Endodermal cell (in vitro differentiated cells): Measurements from ENCODE around the gene CORO2B. TPM values are rescaled to one million over a fixed set of nuclear protein-coding genes. Genes with fewer than 3 reads are reported as not detected.

Experiments
- DNase-seq: peaks from one replicate; pipeline ENCODE4 v3.0.0-alpha.2; 2017
- H3K27ac ChIP-seq: 2 replicates; pipeline ENCODE4 v1.5.1; 2013; ENCODE audit warnings: mild to moderate bottlenecking, low read depth, low read length, moderate library complexity
- H3K27me3 ChIP-seq: 2 replicates; pipeline ENCODE4 v1.6.1; 2013; ENCODE audit warnings: mild to moderate bottlenecking, low read length, moderate library complexity; ENCODE audit not compliant: insufficient read depth, control insufficient read depth, poor library complexity, severe bottlenecking
- H3K36me3 ChIP-seq: 2 replicates; pipeline ENCODE4 v1.7.0; 2013; ENCODE audit warnings: mild to moderate bottlenecking, low read length, moderate library complexity; ENCODE audit not compliant: control insufficient read depth, insufficient read depth
- H3K4me1 ChIP-seq: one replicate; pipeline ENCODE4 v1.7.0; 2013; ENCODE audit warnings: low read length; ENCODE audit not compliant: control insufficient read depth, insufficient read depth
- H3K4me3 ChIP-seq: 2 replicates; pipeline ENCODE4 v1.5.1; 2013; ENCODE audit warnings: mild to moderate bottlenecking, low read length, moderate library complexity
- H3K9ac ChIP-seq: 2 replicates; pipeline ENCODE4 v1.6.1; 2013; ENCODE audit warnings: mild to moderate bottlenecking, low read length, moderate library complexity; ENCODE audit not compliant: poor library complexity, severe bottlenecking; ENCODE audit errors: extremely low read depth
- H3K9me3 ChIP-seq: 2 replicates; pipeline ENCODE4 v1.6.1; 2013; ENCODE audit warnings: mild to moderate bottlenecking, low read length, moderate library complexity; ENCODE audit not compliant: control insufficient read depth
- H3K27ac Mint-ChIP-seq: 2 replicates; pipeline ENCODE4 v1.8.0; 2020; ENCODE audit warnings: mixed read lengths
- H3K27me3 Mint-ChIP-seq: 2 replicates; pipeline ENCODE4 v1.8.0; 2021; ENCODE audit warnings: mild to moderate bottlenecking, mixed read lengths; ENCODE audit not compliant: insufficient read depth
- H3K36me3 Mint-ChIP-seq: 2 replicates; pipeline ENCODE4 v1.8.0; 2020; ENCODE audit warnings: low read depth, mixed read lengths
- H3K4me1 Mint-ChIP-seq: 2 replicates; pipeline ENCODE4 v1.8.0; 2020; ENCODE audit warnings: mixed read lengths
- H3K4me3 Mint-ChIP-seq: 2 replicates; pipeline ENCODE4 v1.8.0; 2020; ENCODE audit warnings: mild to moderate bottlenecking, moderate library complexity, mixed read lengths
- H3K9me3 Mint-ChIP-seq: 2 replicates; pipeline ENCODE4 v1.8.0; 2020; ENCODE audit warnings: mild to moderate bottlenecking, mixed read lengths
- WGBS, 2 experiments: methylation state at CpG; one replicate each; pipeline versions ENCODE4 v1.1.5 to v1.1.7; 2013; ENCODE audit warnings: missing lambda C conversion rate in 2 of 2, mixed read lengths in 1 of 2; ENCODE audit not compliant: insufficient coverage in 1 of 2, insufficient read length in 1 of 2; 5-methylcytosine and 5-hydroxymethylcytosine counted together
- total RNA-seq, 2 donors: library from RNA; stranded (reverse); fragmentation: NEBNext Ultra II Directional in 1 of 2; extraction: Animal tissue kit (Norgen Biotek cat#: 25700) in 1 of 2; gene quantifications; 2 replicates in 1 of 2; 3 replicates in 1 of 2; pipeline ENCODE4 v1.2.1, GENCODE V29; 2021
- TF ChIP-seq, protein P1 (sequence below): fragments of 200-600 bp; sonication (generic); conservative IDR thresholded peaks from 2 replicates; pipeline ENCODE4 v1.5.0; 2021; ENCODE audit warnings: antibody characterized with exemption, mild to moderate bottlenecking

CORO2B gene
- total RNA-seq, 2 donors from 2014 or later = 1.1 to 1.2 TPM

DNA sequence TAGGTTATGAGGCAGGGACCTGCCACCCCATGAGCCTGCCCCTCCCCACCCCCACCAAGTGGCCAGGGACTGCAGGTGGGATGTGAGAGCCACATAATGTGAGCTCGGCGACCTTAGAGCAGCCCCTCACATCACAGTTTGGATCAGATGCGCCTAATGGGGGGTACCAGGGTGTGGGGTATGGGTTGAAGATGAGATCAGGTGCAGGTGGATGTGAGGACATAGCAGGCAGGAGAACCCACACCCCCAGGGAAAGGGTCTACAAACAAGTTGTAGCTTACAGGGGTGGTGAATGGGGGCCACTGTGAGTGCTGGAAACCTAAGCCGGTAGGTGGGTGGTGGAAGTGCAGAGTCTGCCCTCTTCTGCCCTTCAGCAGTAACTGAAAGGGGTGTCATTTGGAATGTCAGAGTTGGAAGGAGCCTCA, 94.0 kb downstream of the CORO2B start:
- Histone ChIP-seq H3K27me3 (no peaks in the 10 kb centered on the region), H3K4me3 (no peak overlapping the region), H3K9me3 (no peaks in the 10 kb centered on the region), H3K36me3 (no peaks in the 10 kb centered on the region), H3K27ac (no peak overlapping the region), H3K4me1 (no peaks in the 10 kb centered on the region), H3K9ac (no peak overlapping the region)
- Mint-ChIP-seq H3K9me3 (peaks cover 7% of the 10 kb centered on the region), H3K27me3 (peaks cover 9% of the 10 kb centered on the region), H3K4me3 (no peak overlapping the region), H3K27ac (no peak overlapping the region), H3K36me3 (no peaks in the 10 kb centered on the region), H3K4me1 (no peaks in the 10 kb centered on the region)
- TF ChIP-seq, protein P1, sequence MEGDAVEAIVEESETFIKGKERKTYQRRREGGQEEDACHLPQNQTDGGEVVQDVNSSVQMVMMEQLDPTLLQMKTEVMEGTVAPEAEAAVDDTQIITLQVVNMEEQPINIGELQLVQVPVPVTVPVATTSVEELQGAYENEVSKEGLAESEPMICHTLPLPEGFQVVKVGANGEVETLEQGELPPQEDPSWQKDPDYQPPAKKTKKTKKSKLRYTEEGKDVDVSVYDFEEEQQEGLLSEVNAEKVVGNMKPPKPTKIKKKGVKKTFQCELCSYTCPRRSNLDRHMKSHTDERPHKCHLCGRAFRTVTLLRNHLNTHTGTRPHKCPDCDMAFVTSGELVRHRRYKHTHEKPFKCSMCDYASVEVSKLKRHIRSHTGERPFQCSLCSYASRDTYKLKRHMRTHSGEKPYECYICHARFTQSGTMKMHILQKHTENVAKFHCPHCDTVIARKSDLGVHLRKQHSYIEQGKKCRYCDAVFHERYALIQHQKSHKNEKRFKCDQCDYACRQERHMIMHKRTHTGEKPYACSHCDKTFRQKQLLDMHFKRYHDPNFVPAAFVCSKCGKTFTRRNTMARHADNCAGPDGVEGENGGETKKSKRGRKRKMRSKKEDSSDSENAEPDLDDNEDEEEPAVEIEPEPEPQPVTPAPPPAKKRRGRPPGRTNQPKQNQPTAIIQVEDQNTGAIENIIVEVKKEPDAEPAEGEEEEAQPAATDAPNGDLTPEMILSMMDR = peak; percentile 72
- WGBS, 2 experiments = 83% methylated on average over 4 of the region's 4 CpGs; no CpG with 5 or more reads in 1 of the 2 experiments
- peak; percentile 74 for DNase-seq

DNA sequence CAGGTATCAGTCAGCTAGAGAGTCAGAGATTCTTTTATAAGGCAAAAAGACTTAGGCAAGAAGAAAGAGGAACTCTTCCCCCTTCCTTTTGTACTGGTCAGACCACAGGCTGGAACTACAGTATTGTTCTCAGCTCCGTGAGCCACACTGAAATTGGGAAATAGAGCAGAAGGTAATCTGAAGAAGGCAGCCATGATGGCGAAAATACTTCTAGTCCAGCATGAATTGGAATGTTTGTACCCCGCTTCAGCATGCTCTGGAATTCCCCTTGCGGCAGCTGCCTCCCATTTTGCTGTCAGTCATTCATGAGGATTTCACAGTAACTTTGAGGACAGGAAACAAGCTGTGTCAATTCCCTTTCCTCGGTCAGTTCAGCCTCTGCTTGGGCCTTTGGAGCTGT, 96.2 kb downstream of the CORO2B start:
- peak; percentile 26 for DNase-seq
- Mint-ChIP-seq H3K36me3 (no peaks in the 10 kb centered on the region), H3K27me3 (peaks cover 9% of the 10 kb centered on the region), H3K27ac (no peak overlapping the region), H3K4me1 (peaks cover 6% of the 10 kb centered on the region), H3K9me3 (peaks cover 7% of the 10 kb centered on the region), H3K4me3 (no peak overlapping the region)
- 82 to 85% methylated on average over 4 to 5 of the region's 5 CpGs for whole genome bisulfite sequencing, 2 experiments
- Histone ChIP-seq H3K9me3 (no peaks in the 10 kb centered on the region), H3K4me3 (no peak overlapping the region), H3K27me3 (no peaks in the 10 kb centered on the region), H3K4me1 (no peaks in the 10 kb centered on the region), H3K36me3 (no peaks in the 10 kb centered on the region), H3K9ac (no peak overlapping the region), H3K27ac (no peak overlapping the region)
- TF ChIP-seq, protein P1 = no peak

DNA sequence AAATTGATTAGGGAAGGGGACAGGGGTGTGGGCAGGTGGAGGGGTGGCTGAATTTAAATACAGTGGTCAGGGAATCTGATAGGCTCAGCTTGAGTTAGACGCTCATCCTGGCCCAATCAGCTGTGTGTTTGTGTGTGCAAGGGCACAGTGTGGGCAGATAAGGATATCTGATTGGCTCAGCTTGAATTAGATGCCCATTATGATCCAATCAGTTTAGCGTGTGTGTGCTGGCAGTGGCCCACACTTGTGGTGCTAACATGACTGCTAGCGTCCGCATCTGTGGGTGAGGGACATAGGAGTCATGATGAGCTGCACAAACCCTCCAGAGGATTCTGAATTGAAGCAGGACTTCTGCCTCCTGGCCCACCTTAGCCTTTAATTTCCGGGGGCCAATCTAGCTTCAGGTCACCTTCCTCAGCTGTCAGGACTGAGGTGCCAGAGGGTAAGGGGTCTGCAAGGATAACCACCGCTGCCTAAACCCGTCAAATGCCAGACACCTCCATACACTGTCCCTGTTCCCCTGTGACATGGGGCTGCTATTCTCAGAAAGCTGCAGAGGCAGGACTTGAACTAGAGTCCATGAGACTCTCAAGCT, 97.3 kb downstream of the CORO2B start:
- Histone ChIP-seq H3K27ac (no peak overlapping the region), H3K4me1 (no peaks in the 10 kb centered on the region), H3K36me3 (no peaks in the 10 kb centered on the region), H3K27me3 (no peaks in the 10 kb centered on the region), H3K9me3 (no peaks in the 10 kb centered on the region), H3K4me3 (no peak overlapping the region), H3K9ac (no peak overlapping the region)
- Mint-ChIP-seq H3K27ac (no peak overlapping the region), H3K36me3 (no peaks in the 10 kb centered on the region), H3K9me3 (peaks cover 5% of the 10 kb centered on the region), H3K4me1 (peaks cover 12% of the 10 kb centered on the region), H3K4me3 (no peak overlapping the region), H3K27me3 (peaks cover 9% of the 10 kb centered on the region)
- TF ChIP-seq, protein P1 = no peak
- peak; percentile 42 for DNase-seq
- 94 to 97% methylated on average over 6 to 7 of the region's 7 CpGs for WGBS, 2 experiments
